GM21528 (cell line): ENCODE data around the gene MAGI2.

Experiments
- ATAC-seq: cut with Tn5 transposase; IDR thresholded peaks from one replicate; pipeline ENCODE4 v1.9.1; 2021; ENCODE audit warnings: mild to moderate bottlenecking, moderate library complexity; ENCODE audit not compliant: unreplicated experiment, low FRiP score

The MAGI2 gene

DNA sequence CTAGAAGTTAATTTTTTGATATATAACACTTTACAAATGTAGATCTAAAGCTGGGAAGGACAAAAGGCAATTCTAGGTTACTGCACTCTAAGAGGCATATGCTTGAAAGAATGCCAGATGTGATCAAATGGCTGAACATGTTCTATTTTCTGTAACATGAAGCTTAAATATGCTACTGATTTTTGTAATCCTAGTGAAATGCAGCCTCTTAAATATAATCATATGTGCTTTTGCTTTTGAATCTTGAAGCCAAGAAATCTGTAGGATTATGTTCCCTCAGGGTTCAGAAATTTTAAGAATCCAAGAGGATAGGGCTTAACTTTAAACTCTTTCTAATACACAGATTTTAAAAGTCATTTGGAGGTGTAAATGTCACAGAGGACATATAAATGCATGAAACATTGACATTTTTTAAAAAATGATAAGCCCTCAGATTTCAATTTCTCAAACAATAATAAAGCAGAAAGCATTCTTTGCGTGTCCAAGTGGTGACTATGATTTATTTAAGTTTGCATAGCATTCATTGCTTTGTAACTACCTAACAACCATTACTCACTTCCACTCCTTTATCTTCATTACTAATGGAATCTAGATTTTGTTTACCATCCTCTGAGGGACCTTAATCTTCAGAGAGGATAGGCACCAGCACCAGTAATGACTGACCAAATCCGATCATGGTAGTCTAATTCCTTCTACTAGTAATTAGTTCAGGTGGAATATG is 170.4 kb downstream of the MAGI2 start:
- ATAC-seq = no peak

DNA sequence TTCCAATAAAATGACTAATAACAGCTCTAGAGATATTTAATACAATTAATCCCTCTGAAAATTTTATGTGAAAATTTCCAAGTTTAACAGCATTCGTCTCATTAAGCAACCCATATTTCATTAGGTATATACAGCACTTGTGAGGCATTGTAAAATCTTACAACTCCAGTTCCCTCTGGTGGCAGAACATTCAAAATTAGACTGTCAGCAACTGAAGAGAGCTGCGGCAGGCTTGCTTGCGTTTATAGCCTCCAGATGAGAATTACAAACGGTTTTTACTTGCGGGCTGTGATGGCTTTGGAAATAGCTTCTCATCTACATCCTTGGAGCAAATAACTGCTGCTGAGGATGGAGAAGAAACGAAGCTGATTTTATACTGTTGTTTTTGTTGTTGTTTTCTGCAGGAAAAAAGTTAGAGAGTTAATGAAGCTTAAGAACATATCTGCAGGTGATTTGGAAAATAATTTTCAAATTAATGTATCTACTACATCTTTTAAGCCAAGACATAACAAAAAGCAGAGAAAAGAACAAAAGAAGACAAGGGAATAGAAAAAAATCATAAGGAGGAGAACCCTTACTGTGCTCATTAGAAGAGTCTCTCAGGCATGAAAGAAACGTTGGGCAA is 171.3 kb downstream of the MAGI2 start:
- ATAC-seq = no peak

DNA sequence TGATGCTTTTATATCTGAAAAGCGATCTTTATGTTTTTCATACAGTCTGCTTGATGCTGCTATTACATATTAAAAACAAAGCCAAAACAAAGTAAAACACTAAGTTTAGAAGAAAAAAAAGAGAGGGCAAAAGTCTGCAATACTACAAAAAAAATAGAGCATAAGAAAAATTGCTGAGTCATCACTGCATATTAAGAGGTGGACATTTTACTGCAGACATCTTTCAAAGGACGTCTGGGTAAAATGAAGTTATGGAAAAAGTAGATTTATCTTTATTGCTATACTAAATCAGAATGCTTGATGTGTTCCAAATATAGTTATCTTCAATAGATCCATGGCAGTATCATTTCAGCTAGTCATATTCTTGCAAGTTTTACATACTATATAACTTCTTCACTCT is 172.0 kb downstream of the MAGI2 start:
- ATAC-seq = no peak

DNA sequence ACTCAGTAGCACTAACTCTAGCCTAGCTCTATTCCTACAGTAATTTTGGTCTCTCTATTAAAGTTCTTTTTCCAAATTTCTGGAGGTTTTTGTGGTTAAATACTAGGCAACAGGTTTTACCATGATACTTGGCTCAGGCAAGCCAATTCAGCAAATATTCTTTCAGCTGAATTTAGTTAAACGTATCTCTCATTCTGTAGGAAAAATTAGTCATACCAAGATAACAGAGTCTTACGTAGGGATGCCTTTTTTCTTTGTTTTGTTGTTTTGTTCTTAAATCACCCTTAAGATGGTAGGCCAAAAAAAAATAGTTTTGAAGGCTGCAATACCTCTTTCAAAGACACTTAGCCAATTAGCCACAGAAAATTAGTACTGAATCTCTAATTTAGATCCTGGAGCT is 180.5 kb downstream of the MAGI2 start:
- ATAC-seq = no peak

DNA sequence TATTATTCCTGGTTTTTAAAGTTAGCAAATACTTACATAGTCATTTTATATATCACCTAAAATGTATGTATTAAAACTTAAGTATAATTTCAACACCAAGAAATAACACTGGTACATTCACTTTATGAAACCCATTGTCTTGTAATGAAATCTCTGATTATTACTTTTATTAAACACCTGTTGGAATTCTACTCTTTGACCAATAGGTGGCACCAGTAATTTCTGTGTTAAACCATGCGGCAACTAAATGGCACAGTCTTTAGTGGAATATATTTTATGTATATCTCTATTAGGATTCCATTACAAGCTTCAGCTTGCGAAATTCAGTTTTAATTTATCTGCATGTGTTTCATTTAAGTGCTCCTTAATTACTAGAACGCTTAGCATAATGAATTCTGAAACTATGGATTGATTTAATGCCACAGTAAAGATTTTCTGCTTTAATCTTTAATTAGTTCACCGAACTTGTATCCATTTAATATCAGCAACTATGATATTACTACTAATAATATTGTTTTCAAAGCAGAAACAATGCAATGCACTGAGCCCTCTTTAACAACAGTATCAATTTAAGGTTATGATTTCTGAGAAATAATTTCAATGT is 181.3 kb downstream of the MAGI2 start:
- ATAC-seq = no peak

DNA sequence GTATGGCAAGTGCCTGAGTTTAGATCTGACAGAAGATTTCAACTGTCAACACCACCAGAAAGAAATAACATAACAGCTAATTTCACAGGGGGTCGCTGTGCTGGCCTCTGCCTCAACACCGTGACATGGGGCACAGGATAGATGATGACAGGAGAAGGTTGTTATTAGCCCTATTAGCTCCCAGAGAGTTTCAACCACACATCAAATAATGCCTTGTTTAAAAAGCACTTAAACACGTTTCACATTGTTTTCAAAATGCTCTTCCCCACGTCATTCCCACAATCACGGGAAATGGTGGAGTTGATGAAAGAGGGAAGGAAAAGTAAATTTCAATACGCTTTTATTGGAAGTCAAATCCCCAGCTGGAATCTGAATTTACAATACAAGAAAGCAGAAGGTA is 184.7 kb downstream of the MAGI2 start:
- no peak for ATAC-seq

DNA sequence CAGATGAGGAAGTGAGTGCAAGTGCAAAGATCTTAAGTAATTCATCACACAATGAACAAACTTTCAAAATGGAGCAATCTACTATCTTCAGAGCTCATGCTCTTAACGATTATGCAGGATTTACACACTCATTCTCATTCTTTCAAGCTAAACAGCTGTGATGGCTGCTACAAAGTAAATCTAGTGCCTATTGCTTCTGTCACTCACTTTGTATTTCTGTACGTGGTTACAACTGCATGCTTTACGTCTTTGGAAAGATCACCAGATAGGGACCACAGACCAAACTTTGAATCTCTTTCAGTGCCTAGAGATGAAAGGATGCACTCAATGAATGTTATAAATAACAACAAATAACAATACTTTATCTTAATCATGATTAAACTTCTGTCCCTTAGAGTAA is 194.6 kb downstream of the MAGI2 start:
- ATAC-seq = no peak

DNA sequence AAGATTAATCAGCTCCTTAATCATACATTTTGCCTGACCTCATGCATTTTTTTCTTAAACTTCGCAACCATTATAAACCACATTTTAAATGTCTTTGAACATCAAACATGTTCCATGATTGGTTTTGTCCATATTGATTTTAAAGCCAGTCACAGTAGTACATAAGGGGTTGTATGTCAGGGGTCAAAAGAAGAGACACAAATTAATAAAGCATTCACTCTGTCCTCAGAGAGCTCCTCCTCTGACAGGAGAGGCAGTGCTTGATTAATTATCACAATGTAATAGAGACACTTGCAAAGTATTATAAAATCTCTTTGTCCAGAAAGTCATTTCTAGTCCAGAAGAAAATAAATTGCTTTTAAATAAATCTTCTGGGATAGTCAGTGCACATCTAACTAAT is 195.5 kb downstream of the MAGI2 start:
- ATAC-seq = no peak

DNA sequence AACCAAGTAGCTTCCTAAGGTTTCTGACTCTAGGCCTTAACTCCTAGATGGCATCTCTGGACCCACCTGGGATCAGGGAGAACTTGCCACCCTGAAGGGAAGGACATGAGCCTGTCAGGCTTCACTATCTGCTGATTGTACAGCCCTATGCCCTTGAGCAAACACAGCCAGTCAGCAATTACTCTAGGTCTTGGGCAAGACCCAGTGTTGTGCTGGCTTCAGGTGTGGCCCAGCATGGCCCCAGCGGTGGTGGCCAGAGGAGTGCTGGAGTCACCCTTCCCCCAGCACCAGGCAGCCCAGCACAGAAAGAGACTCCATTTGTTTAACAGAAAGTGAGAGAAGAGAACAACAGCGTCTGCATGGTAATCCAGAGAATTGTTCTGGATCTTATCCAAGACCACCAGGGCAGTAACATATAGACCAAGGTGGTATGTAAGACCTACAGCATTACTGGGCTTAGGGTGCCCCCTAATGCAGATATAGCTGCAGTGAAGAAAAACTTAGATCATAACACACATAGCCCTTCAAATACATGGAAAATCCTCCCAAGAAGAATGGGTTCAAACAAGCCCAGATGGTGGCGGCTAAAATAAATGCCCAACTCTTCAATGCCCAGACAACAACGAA is 207.7 kb downstream of the MAGI2 start:
- no peak for ATAC-seq

DNA sequence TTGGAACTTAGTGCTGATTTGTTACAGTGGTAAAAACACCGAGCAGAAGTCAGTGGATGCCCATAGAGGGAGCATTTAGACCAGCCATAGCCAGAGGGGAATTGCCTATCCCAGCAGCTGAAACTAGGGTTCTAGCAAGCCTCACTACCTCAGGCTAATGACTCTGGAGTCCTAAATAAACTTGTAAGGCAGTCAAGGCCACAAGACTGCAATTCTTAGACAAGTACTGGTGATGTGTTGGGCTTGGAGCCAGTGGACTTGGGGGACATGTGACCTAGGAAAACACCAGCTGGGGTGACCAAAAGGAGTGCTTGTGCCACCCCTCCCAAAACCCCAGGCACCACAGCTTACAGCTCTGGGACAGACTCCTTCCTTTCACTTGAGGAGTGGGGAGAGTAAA is 209.0 kb downstream of the MAGI2 start:
- ATAC-seq = no peak

DNA sequence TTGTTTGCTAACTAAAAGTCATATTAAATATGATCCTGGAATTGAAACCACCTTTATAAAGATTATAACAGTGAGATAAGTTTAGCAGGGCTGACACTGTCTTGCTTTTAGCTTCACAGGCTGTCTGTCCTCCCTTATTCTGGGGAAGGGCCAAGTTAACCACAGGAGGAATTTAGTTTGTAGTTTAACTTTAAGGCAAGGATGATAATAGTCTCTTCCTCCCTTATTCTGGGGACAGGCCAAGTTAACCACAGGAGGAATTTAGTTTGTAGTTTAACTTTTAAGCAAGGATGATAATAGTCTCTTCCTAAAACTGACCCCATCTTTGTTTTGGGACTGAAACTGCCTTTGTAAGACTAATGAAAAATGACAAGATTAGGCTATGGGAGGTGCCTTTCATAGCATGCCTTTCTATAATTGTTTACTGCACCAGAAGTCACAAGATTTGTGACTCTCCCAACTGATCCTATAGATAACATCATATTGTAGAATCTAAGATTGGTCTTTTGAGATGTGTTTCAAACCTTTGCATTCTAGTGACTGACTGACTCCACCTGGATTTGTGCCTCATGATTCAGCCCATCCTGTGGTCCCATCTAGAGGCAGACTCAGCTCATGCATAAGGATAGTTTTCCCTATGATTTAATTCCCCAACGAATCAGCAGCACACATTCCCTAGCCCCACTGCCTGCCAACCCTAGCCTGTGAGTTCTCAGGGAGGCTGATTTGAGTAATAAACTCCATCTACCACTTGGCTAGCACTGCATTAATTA is 212.0 kb downstream of the MAGI2 start:
- no peak for ATAC-seq

DNA sequence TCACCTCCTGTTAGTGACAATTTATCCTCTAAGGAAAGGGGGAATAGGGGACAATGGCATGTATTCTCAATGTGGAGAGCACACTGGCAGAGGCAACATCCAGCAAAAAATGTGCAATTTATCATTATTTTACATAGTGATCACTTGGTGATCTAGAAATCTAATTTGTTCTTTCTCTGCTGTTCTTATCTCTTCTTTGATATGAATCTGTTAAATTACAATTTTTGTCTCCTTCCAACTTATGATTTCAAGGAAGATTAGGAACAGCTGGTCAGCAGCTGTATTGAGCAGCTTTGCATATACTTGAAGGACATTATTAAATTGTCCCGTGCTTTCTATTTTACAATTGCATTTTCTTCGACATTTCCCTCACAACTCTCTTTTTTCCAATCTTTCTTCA is 213.1 kb downstream of the MAGI2 start:
- ATAC-seq = no peak

DNA sequence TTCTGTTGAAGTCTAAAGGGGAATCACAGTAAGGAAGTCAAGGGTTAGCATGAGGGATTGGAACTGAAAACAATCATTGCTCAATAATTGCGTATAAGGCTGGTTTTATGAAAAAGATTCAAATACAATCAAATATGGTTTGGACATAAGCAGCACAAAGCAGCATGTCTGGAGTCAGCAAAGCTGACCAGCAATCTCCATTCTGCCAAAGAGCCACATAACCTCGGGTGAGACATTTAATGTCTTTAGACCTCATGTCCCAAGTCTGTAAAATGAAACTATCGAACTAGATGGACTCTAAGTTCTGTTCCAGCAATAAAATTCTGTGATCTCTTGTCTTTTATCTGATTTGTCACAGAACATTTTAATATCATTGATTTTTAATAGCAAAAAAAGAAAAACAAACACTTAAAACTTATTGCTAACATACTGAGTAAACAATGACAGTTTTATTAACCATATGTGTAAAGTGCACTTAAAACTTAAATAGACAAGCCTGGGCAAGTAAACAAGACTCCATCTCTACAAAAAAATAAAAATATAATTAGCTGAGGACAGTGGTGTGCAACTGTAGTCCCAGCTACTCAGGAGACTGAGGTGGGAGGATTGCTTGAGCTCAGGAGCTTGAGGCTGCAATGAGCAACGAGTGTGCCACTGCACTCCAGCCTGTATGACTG is 217.0 kb downstream of the MAGI2 start:
- ATAC-seq = no peak

DNA sequence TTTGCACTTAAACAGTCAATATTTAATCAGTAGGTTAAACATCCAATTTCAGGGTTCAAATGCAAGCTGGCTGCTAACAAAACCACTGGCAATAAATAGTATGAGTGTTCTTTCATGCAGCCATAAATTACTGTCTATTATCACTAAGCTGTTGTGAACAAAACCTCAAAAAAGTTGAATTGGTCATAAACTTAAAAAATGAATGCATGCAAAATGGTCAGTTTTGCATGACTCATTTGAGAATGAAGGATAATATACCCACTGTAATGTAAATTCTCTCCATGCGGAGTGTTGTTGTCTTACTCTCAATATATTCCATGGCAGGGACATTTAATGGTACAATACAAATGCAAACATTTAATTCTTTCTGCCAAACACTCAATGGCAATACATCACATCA is 226.4 kb downstream of the MAGI2 start:
- ATAC-seq = no peak

DNA sequence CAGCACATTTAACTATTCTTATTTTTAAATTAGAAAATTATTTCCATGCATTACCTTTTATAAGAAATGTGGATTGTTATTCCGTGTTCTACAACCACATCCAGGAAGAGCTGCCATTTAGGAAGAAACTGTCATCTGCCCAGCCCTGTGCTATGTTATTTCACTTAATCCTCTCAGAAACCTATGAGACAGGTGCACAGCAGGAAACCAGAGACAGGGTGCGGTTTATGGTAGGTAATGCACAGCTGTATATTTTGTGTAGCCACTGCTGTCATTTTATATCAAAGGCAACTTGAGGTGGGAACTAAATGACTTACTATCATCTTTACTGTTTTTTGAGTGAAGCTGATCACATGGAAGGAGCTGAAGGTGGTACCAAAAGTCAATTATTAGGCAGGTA is 232.3 kb downstream of the MAGI2 start:
- no peak for ATAC-seq

DNA sequence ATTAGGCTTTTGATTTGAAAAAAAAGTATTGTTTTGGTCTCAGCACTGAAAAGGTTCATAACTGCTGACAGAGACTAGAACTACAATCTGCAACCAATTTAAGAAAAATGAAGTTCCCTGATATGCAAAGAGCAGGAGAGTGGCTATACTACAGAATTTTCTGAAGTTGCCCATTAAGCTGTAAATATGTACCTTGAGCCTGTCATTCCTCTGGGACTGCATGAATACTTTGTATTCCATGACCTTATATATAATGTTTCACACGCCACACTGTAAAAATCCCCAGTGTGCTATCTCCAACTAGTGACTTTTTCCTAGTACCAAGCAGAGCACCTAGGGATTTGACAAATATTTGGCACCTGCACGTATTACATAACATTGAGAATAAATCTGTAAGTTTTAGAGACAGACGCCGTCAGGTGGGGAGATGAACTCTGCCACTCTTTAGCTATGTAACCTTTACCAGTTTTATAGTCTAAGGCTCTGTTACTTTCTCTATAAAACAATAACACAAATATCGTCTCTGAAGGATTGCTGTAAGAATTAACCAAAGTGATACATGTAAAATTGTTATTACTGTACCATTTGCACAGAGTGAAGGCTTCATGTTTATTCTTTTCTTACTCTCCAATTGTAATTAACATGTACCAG is 235.4 kb downstream of the MAGI2 start:
- ATAC-seq = no peak

DNA sequence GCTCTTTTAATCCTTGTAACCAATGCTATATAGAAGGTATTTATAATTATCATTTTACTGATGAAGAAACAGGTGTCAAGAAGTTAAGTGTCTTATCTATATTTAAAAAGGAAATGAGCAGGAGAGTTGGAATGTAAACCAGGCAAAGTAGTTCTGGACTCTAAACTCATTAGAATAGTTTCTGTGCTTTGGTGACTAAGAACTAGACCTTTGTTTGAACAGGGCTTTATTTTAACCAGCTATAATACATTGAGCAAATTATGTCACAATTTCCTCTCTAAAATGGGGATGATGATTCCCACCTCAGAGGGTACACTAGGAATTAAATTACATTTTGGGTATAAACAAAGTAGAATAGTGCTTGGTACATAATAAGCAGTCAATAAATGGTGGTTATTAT is 236.0 kb downstream of the MAGI2 start:
- no peak for ATAC-seq

DNA sequence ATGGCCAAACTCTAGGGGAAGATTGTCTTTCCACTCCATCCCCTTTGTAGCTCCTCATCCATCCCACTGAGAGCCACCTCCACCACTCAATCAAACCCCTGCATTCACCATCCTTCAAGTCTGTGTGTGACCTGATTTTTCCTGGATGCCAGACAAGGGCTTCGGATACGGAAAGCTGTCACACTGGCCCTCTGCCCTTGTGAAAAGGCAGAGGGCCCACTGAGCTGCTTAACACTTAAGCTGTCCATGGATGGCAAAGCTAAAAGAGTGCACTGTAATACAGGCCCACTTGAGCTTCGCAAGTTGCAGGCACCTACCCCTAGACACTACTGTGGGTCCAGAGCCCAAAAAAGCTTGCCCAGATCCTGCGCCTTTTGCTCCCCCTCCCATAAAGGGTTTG is 237.2 kb downstream of the MAGI2 start:
- ATAC-seq = no peak

DNA sequence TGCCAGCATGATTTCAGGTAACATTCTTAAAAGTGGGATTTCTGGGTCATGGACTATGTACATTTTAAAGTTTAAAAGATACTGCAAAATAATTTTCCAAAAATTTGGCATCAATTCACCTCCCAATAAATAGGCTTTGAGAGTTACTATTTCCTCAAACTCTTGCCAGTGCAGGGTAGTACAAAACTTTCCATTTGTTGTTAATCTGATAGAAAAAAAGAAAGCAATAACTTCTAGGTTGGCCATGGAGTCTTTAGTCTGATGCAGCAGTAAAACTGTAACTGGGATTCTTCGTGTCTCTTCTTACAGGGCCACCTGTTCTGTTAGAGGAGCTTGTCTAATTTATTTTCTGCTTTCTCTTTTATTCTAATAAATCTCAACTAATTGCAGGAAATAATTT is 241.1 kb downstream of the MAGI2 start:
- ATAC-seq = no peak

DNA sequence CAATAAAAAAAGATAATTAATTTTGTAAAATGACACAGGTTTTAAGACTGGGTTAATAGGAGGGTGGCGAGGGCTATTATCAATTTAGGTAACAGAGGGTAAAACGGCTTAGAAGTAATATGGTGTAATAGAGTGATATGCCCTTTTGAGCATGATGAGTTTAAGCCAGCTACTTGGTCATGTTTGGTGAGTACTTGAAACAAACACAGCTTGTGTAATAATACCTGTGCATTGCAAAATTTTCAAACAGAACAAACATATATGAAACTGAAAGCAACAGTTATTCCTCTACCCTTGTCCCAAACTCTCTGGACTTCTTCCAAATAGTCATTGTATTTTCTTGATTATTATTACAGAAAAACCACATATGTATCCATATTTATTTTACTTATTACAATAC is 241.7 kb downstream of the MAGI2 start:
- no peak for ATAC-seq
